Trophoblast cell (in vitro differentiated cells and primary cell): ENCODE data around the gene SLC25A41.

Experiments
- DNase-seq, 2 donors: peaks; one replicate each; pipeline ENCODE4 v3.0.0-alpha.2; 2016
- H2AFZ ChIP-seq: 2 replicates; pipeline ENCODE4 v1.6.1; 2013; ENCODE audit warnings: low read length, moderate library complexity, mild to moderate bottlenecking; ENCODE audit not compliant: insufficient read depth, poor library complexity
- H2AK5ac ChIP-seq: 2 replicates; pipeline ENCODE4 v1.6.1; 2013; ENCODE audit warnings: mild to moderate bottlenecking, low read length
- H2BK120ac ChIP-seq: 2 replicates; pipeline ENCODE4 v1.6.1; 2013; ENCODE audit warnings: low read length, mild to moderate bottlenecking, moderate library complexity; ENCODE audit not compliant: insufficient read depth, poor library complexity
- H2BK12ac ChIP-seq: 2 replicates; pipeline ENCODE4 v1.6.1; 2013; ENCODE audit warnings: mild to moderate bottlenecking, low read length, moderate library complexity
- H2BK5ac ChIP-seq: 2 replicates; pipeline ENCODE4 v1.6.1; 2013; ENCODE audit warnings: low read length, low read depth, moderate library complexity, mild to moderate bottlenecking; ENCODE audit not compliant: poor library complexity
- H3K14ac ChIP-seq: 2 replicates; pipeline ENCODE4 v1.6.1; 2013; ENCODE audit warnings: mild to moderate bottlenecking, low read length
- H3K18ac ChIP-seq: 2 replicates; pipeline ENCODE4 v1.6.1; 2013; ENCODE audit warnings: mild to moderate bottlenecking, low read length
- H3K23ac ChIP-seq: 2 replicates; pipeline ENCODE4 v1.6.1; 2013; ENCODE audit warnings: low read length
- H3K27ac ChIP-seq: 2 replicates; pipeline ENCODE4 v1.5.1; 2013; ENCODE audit warnings: low read depth, mild to moderate bottlenecking, inconsistent platforms, low read length, moderate library complexity
- H3K27me3 ChIP-seq: 2 replicates; pipeline ENCODE4 v1.6.1; 2013; ENCODE audit warnings: inconsistent platforms, mild to moderate bottlenecking, low read length, moderate library complexity; ENCODE audit not compliant: insufficient read depth
- H3K36me3 ChIP-seq, 2 experiments: 1 replicate in 1 of 2; 2 replicates in 1 of 2; pipeline ENCODE4 v1.6.1; 2013; ENCODE audit warnings: low read length in 2 of 2, mild to moderate bottlenecking in 2 of 2, moderate library complexity in 1 of 2; ENCODE audit not compliant: insufficient read depth in 2 of 2, control insufficient read depth in 1 of 2
- H3K4ac ChIP-seq: 2 replicates; pipeline ENCODE4 v1.6.1; 2013; ENCODE audit warnings: low read depth, mild to moderate bottlenecking, low read length, moderate library complexity
- H3K4me1 ChIP-seq, 2 experiments: 1 replicate in 1 of 2; 2 replicates in 1 of 2; pipeline ENCODE4 v1.6.1; 2013; ENCODE audit warnings: low read length in 2 of 2, mild to moderate bottlenecking in 2 of 2, moderate library complexity in 1 of 2; ENCODE audit not compliant: insufficient read depth in 2 of 2, control insufficient read depth in 1 of 2
- H3K4me2 ChIP-seq: 2 replicates; pipeline ENCODE4 v1.6.1; 2013; ENCODE audit warnings: inconsistent platforms, mild to moderate bottlenecking, low read length, moderate library complexity
- H3K4me3 ChIP-seq: 2 replicates; pipeline ENCODE4 v1.5.1; 2013; ENCODE audit warnings: mild to moderate bottlenecking, low read depth, low read length, inconsistent platforms
- H3K79me1 ChIP-seq: one replicate; pipeline ENCODE4 v1.6.1; 2013; ENCODE audit warnings: low read length
- H3K79me2 ChIP-seq: 2 replicates; pipeline ENCODE4 v1.6.1; 2013; ENCODE audit warnings: low read length, mild to moderate bottlenecking; ENCODE audit not compliant: control insufficient read depth, insufficient read depth, poor library complexity
- H3K9ac ChIP-seq: 2 replicates; pipeline ENCODE4 v1.6.1; 2013; ENCODE audit warnings: mild to moderate bottlenecking, low read length
- H3K9me3 ChIP-seq: 2 replicates; pipeline ENCODE4 v1.6.1; 2013; ENCODE audit warnings: low read depth, mild to moderate bottlenecking, control low read depth, inconsistent platforms, low read length; ENCODE audit not compliant: insufficient read depth
- H4K12ac ChIP-seq: 2 replicates; pipeline ENCODE4 v1.6.1; 2013; ENCODE audit warnings: low read depth, mild to moderate bottlenecking, low read length, moderate library complexity
- H4K8ac ChIP-seq: 2 replicates; pipeline ENCODE4 v1.6.1; 2013; ENCODE audit warnings: low read depth, mild to moderate bottlenecking, low read length, moderate library complexity
- H4K91ac ChIP-seq: one replicate; pipeline ENCODE4 v1.6.1; 2013; ENCODE audit warnings: low read depth, mild to moderate bottlenecking, low read length, moderate library complexity
- WGBS: extraction: QIAGEN DNeasy Blood & Tissue Kit; methylation state at CpG from one replicate; pipeline ENCODE4 v1.1.7; 2013; ENCODE audit warnings: missing lambda C conversion rate; ENCODE audit not compliant: insufficient read length, insufficient coverage; ENCODE audit errors: extremely low coverage; 5-methylcytosine and 5-hydroxymethylcytosine counted together

SLC25A41 gene

GRCh38 chr19:6425732-6426620, 7.6 kb downstream of the SLC25A41 start:
- Histone ChIP-seq H2BK120ac (peak overlapping the region; percentile 17), H2AFZ (peak overlapping the region; percentile 38), H3K36me3 (peaks cover 15 to 19% of the 10 kb centered on the region in 2 experiments), H3K27ac (no peak overlapping the region), H3K9me3 (peaks cover 10% of the 10 kb centered on the region), H4K91ac (peak overlapping the region; percentile 49), H3K79me1 (peaks cover 8% of the 10 kb centered on the region), H2BK5ac (no peak overlapping the region), H3K4me3 (peak overlapping the region; percentile 20), H2BK12ac (peak overlapping the region; percentile 1), H4K12ac (peak overlapping the region; percentile 88), H3K4me2 (peak overlapping the region; percentile 43), H3K4ac (no peak overlapping the region), H3K18ac (peak overlapping the region; percentile 23), H3K9ac (no peak overlapping the region), H3K27me3 (no peaks in the 10 kb centered on the region), H2AK5ac (peak overlapping the region; percentile 55), H3K23ac (no peak overlapping the region), H4K8ac (peak overlapping the region; percentile 94), H3K4me1 (peaks cover 6 to 10% of the 10 kb centered on the region in 2 experiments), H3K79me2 (peaks cover 30% of the 10 kb centered on the region), H3K14ac (peak overlapping the region; percentile 40)
- no peak for DNase-seq
- WGBS, result no CpG with 5 or more reads among the region's 21 CpGs

- Histone ChIP-seq H2BK120ac (peak overlapping the region; percentile 17), H3K4me3 (no peak overlapping the region), H3K79me2 (peaks cover 35% of the 10 kb centered on the region), H2AK5ac (no peak overlapping the region), H3K27ac (no peak overlapping the region), H2BK12ac (no peak overlapping the region), H4K91ac (peak overlapping the region; percentile 49), H2AFZ (peak overlapping the region; percentile 38), H3K9ac (no peak overlapping the region), H3K4ac (no peak overlapping the region), H2BK5ac (no peak overlapping the region), H3K23ac (no peak overlapping the region), H3K18ac (peak overlapping the region; percentile 23), H3K27me3 (no peaks in the 10 kb centered on the region), H3K36me3 (peaks cover 24 to 27% of the 10 kb centered on the region in 2 experiments), H4K12ac (peak overlapping the region; percentile 88), H3K9me3 (peaks cover 10% of the 10 kb centered on the region), H4K8ac (peak overlapping the region; percentile 94), H3K4me1 (peaks cover 6 to 10% of the 10 kb centered on the region in 2 experiments), H3K4me2 (peak overlapping the region; percentile 43), H3K14ac (peak overlapping the region; percentile 40), H3K79me1 (peaks cover 8% of the 10 kb centered on the region)
- DNase-seq, result peak; percentile 100
- WGBS, result no CpG with 5 or more reads among the region's 43 CpGs
Measured at GRCh38 chr19:6424939-6425731, 8.4 kb downstream of the SLC25A41 start.

- Histone ChIP-seq H3K4ac (peak within 1 kb of the TSS; percentile 97), H4K91ac (peak within 1 kb of the TSS; percentile 83), H3K36me3 (peaks cover 31 to 34% of the 10 kb centered on the region in 2 experiments), H3K23ac (no peak within 1 kb of the TSS), H4K8ac (peak within 1 kb of the TSS; percentile 94), H3K79me2 (peaks cover 35% of the 10 kb centered on the region), H2BK5ac (peak within 1 kb of the TSS; percentile 80), H3K79me1 (peaks cover 8% of the 10 kb centered on the region), H2AFZ (peak within 1 kb of the TSS; percentile 38), H2AK5ac (peak within 1 kb of the TSS; percentile 80), H3K9me3 (peaks cover 10% of the 10 kb centered on the region), H2BK12ac (peak within 1 kb of the TSS; percentile 1), H3K14ac (peak within 1 kb of the TSS; percentile 76), H3K27ac (peak within 1 kb of the TSS; percentile 66), H4K12ac (peak within 1 kb of the TSS; percentile 88), H2BK120ac (peak within 1 kb of the TSS; percentile 53), H3K4me3 (peak within 1 kb of the TSS; percentile 88), H3K4me1 (peaks cover 6 to 10% of the 10 kb centered on the region in 2 experiments), H3K18ac (peak within 1 kb of the TSS; percentile 40), H3K27me3 (no peaks in the 10 kb centered on the region), H3K9ac (peak within 1 kb of the TSS; percentile 82), H3K4me2 (peak within 1 kb of the TSS; percentile 97)
- WGBS, result no CpG with 5 or more reads among the region's 114 CpGs
- no peak for DNase-seq
Measured at GRCh38 chr19:6424195-6424938, 9.2 kb downstream of the SLC25A41 start, which contains the start of gene KHSRP. Gene KHSRP, minus strand, starts transcription at chr19:6424811. Its CDS starts 110 bp downstream, at chr19:6424701.
